Breast epithelium (tissue), 4 donors: ENCODE data around the gene SLC1A3. TPM values are rescaled to one million over a fixed set of nuclear protein-coding genes. Genes with fewer than 3 reads are reported as not detected.

Source experiments
- DNase-seq, 2 donors: peaks; one replicate each; pipeline ENCODE4 v3.0.0-alpha.2; 2019; ENCODE audit warnings: low spot score in 2 of 2
- H3K27ac ChIP-seq, 2 donors: fragments of 200-600 bp; sonication (generic) in 1 of 2; one replicate each; pipeline ENCODE4 v1.5.1; 2016 to 2019; ENCODE audit warnings: mild to moderate bottlenecking in 1 of 2
- H3K27me3 ChIP-seq, 2 donors: fragments of 200-600 bp; sonication (generic) in 1 of 2; one replicate each; pipeline versions ENCODE4 v1.5.1 to v1.6.0; 2017 to 2019; ENCODE audit warnings: control low read depth in 1 of 2, mild to moderate bottlenecking in 1 of 2
- H3K36me3 ChIP-seq: fragments of 200-600 bp; one replicate; pipeline ENCODE4 v1.5.1; 2019
- H3K4me1 ChIP-seq, 2 donors: fragments of 200-600 bp; sonication (generic); one replicate each; pipeline ENCODE4 v1.5.1; 2016 to 2019; ENCODE audit warnings: control low read depth in 1 of 2
- H3K4me3 ChIP-seq, 3 donors: fragments of 200-600 bp; sonication (generic); 1 replicate in 2 of 3; 2 replicates in 1 of 3; pipeline ENCODE4 v1.5.1; 2016 to 2019; ENCODE audit warnings: mild to moderate bottlenecking in 3 of 3, moderate library complexity in 2 of 3
- H3K9me3 ChIP-seq, 2 donors: fragments of 200-600 bp; sonication (generic) in 1 of 2; one replicate each; pipeline ENCODE4 v1.5.1; 2016 to 2019; ENCODE audit warnings: control low read depth in 1 of 2
- POLR2A ChIP-seq: fragments of 450-650 bp; IDR thresholded peaks from one replicate; pipeline ENCODE4 v1.6.1; 2016; ENCODE audit warnings: antibody characterized with exemption, mild to moderate bottlenecking, moderate library complexity
- POLR2AphosphoS5 ChIP-seq, 3 donors: sonication (generic); formaldehyde crosslinking; IDR thresholded peaks; one replicate each; pipeline ENCODE4 v1.6.1; 2017; ENCODE audit warnings: antibody characterized with exemption in 3 of 3
- intact Hi-C: fragments of 100-400 bp; cut with DNase I; formaldehyde crosslinking; loops from one replicate; pipeline ENCODE4 v1.15.1; 2023; ENCODE audit warnings: low total_unique reads
- total RNA-seq, 3 donors: library from RNA; depleted of rRNA; stranded (reverse); fragments of >200 nt; gene quantifications; one replicate each; pipeline ENCODE4 v1.1.0, GENCODE V29; 2016
- TF ChIP-seq, protein P1 (sequence below), 3 donors: fragments of 450-650 bp; IDR thresholded peaks; one replicate each; pipeline ENCODE4 v1.5.1; 2016 to 2017; ENCODE audit warnings: antibody characterized with exemption in 3 of 3, mild to moderate bottlenecking in 3 of 3, moderate library complexity in 3 of 3

The SLC1A3 gene
- total RNA-seq, 3 donors from 2014 or later = 29.8 to 122 (median 87.5) TPM

DNA sequence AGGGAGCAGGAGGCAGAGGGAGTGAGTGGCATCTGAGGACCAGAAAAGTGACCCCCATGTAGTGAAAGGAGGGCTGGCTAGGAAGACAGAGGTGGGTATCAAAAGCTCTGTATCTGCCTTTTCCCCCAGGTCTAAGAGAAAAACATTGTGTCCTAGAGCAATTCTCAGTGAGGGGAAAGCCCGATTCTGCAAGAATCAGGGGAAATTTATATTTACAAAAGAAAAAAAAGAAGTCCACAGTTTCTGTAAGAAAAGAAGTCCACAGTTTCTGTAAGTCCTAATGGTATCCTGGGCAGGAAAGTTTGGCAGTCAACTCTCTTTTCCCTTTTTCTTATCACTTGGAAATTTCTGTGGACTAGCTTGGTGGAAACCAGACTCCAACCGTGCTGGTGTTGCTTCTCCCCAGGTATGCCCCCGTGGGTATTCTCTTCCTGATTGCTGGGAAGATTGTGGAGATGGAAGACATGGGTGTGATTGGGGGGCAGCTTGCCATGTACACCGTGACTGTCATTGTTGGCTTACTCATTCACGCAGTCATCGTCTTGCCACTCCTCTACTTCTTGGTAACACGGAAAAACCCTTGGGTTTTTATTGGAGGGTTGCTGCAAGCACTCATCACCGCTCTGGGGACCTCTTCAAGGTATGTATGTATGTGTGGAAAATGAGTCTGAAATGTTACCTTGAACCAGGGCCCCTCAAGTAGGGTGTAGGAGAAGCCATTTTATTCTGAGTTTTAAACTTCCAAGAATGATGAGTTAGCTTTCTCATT is 73.0 kb downstream of the SLC1A3 start:
- intact Hi-C loops = no loop called here
- TF ChIP-seq, protein P1, sequence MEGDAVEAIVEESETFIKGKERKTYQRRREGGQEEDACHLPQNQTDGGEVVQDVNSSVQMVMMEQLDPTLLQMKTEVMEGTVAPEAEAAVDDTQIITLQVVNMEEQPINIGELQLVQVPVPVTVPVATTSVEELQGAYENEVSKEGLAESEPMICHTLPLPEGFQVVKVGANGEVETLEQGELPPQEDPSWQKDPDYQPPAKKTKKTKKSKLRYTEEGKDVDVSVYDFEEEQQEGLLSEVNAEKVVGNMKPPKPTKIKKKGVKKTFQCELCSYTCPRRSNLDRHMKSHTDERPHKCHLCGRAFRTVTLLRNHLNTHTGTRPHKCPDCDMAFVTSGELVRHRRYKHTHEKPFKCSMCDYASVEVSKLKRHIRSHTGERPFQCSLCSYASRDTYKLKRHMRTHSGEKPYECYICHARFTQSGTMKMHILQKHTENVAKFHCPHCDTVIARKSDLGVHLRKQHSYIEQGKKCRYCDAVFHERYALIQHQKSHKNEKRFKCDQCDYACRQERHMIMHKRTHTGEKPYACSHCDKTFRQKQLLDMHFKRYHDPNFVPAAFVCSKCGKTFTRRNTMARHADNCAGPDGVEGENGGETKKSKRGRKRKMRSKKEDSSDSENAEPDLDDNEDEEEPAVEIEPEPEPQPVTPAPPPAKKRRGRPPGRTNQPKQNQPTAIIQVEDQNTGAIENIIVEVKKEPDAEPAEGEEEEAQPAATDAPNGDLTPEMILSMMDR (IDR thresholded peaks at IDR 0.05) = no peak
- no peak for TF ChIP-seq POLR2A
- TF ChIP-seq POLR2AphosphoS5 (IDR thresholded peaks at IDR 0.05) = no peak
- no peaks in the 10 kb centered on the region for H3K27me3 ChIP-seq
- H3K27ac ChIP-seq = peak overlapping the region in 1 of 2 donors; percentile 19
- H3K4me3 ChIP-seq = no peak overlapping the region
- DNase-seq = no peak
- H3K4me1 ChIP-seq = no peaks in the 10 kb centered on the region
- no peaks in the 10 kb centered on the region for H3K36me3 ChIP-seq
- H3K9me3 ChIP-seq = no peaks in the 10 kb centered on the region

DNA sequence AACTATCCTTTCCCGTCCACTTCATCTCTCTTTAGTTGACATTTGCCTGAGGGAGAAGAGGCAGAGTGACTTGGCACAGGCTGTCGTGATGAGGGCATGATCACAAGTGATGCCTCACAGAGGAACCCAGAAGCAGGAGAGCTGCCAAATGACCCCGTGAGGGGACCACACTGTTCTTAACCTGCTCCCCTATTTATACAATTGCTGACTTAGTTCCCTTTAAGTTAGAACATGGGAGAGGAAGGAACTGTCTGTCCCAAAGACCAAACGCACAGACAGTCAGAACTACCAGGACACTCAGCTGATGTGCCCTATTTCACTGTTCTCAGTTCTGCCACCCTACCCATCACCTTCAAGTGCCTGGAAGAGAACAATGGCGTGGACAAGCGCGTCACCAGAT is 73.7 kb downstream of the SLC1A3 start:
- peak in 2 of 3 donors; percentile 11 to 25 for TF ChIP-seq POLR2AphosphoS5 (IDR thresholded peaks at IDR 0.05)
- TF ChIP-seq, protein P1 (IDR thresholded peaks at IDR 0.05) = no peak
- intact Hi-C loops = no loop called here
- DNase-seq = peak in 1 of 2 donors; percentile 36

DNA sequence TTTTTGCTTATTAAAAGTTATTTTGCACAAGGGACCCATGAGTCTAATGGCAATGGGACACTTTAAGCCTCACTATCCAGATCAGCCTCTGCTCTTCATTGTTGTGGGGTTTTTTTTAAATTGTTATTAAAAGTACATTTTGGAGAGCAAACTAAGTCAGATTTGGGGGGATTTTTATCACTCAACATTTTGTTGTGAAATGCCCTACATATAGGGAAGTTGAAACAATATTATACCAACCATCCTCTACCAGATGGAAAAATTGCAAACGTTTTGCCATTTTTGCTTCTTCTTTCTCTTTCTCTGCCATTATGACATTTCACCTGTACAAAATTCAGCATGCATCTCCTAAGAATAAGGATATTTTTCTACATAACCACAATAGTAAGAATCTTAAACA is 75.3 kb downstream of the SLC1A3 start:
- Histone ChIP-seq H3K9me3 (no peaks in the 10 kb centered on the region), H3K36me3 (no peaks in the 10 kb centered on the region), H3K27me3 (no peaks in the 10 kb centered on the region), H3K27ac (no peak overlapping the region), H3K4me3 (no peak overlapping the region), H3K4me1 (no peaks in the 10 kb centered on the region)
- no peak for TF ChIP-seq POLR2A
- TF ChIP-seq, protein P1 (IDR thresholded peaks at IDR 0.05) = no peak
- no peak for TF ChIP-seq POLR2AphosphoS5 (IDR thresholded peaks at IDR 0.05)
- DNase-seq = no peak
- intact Hi-C loops = no loop called here

More for the DNA sequence above, 73.7 kb downstream of the SLC1A3 start:
- no peaks in the 10 kb centered on the region for H3K27me3 ChIP-seq
- no peak overlapping the region for H3K4me3 ChIP-seq
- no peaks in the 10 kb centered on the region for H3K9me3 ChIP-seq
- no peaks in the 10 kb centered on the region for H3K36me3 ChIP-seq
- H3K4me1 ChIP-seq = no peaks in the 10 kb centered on the region
- H3K27ac ChIP-seq = no peak overlapping the region

DNA sequence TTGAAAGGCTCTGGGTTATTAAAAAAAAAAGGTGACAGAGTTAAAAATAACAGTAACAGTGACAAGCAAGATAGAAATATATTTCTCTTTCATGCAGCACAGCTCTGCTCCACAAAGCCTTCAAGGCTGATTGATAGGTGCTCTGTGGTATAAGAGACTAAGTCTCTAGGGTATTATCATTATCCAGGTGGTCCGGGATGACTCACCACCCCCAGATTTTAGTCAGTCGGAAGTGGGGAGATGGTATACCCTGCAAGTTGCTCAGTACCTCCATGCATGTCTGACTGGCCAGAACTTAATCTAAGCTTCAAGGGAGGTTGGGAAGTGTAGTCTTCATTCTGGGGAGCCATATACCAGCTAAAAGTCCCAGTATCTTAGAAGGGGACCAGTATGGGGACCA is 76.1 kb downstream of the SLC1A3 start:
- TF ChIP-seq POLR2A (no peak), POLR2AphosphoS5 (IDR thresholded peaks at IDR 0.05) (no peak)
- TF ChIP-seq, protein P1 (IDR thresholded peaks at IDR 0.05) = no peak

DNA sequence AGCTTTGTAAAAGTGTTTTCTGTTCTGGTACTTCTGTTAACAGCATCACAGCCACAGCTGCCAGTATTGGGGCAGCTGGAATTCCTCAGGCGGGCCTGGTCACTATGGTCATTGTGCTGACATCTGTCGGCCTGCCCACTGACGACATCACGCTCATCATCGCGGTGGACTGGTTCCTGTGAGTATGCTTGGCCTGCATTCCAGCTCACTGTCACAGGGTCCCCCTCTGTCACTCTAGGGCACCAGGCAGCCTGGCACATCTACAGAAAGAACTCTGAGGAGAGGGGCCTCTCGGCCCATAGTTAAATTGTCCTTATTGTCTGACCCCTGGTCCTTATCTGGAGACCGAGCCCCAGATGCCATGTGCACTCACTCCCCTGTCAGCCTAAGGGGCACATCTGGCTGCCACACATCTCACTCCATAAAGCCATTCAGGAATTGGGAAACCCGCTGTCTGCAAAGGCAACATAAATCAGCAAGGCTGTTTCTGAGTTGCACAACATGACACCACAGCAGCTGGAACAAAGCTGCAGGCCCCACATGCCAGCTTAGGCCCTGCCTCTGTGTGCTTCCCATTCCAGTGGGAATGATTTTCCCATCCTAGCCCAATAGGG is 77.5 kb downstream of the SLC1A3 start:
- Histone ChIP-seq H3K27me3 (no peaks in the 10 kb centered on the region), H3K9me3 (no peaks in the 10 kb centered on the region), H3K36me3 (no peaks in the 10 kb centered on the region), H3K4me1 (no peaks in the 10 kb centered on the region), H3K27ac (no peak overlapping the region), H3K4me3 (no peak overlapping the region)
- TF ChIP-seq, protein P1 (IDR thresholded peaks at IDR 0.05) = no peak
- TF ChIP-seq POLR2A = no peak
- peak in 1 of 3 donors; percentile 8 for TF ChIP-seq POLR2AphosphoS5 (IDR thresholded peaks at IDR 0.05)
- intact Hi-C loops = no loop called here
- DNase-seq = no peak

More for the DNA sequence above, 76.1 kb downstream of the SLC1A3 start:
- Histone ChIP-seq H3K9me3 (no peaks in the 10 kb centered on the region), H3K36me3 (no peaks in the 10 kb centered on the region), H3K27me3 (no peaks in the 10 kb centered on the region), H3K4me1 (no peaks in the 10 kb centered on the region), H3K27ac (no peak overlapping the region), H3K4me3 (no peak overlapping the region)
- DNase-seq = no peak
- intact Hi-C loops = no loop called here
